Measurements from ENCODE around the gene ZNF346. TPM values are rescaled to one million over a fixed set of nuclear protein-coding genes. Genes with fewer than 3 reads are reported as not detected.

Gene ZNF346
- total RNA-seq, 1 donor from 2014 or later: 12.0 TPM

- peak within 1 kb of the TSS; percentile 89 to 95 (median 90) for H3K4me3 ChIP-seq (ENCODE audit: low read length in 3 of 3)
- H3K36me3 ChIP-seq (ENCODE audit: control insufficient read depth in 3 of 3, insufficient read depth in 3 of 3, low read length in 3 of 3): no peaks in the 10 kb centered on the region
- no peaks in the 10 kb centered on the region for H3K27me3 ChIP-seq (ENCODE audit: control insufficient read depth in 3 of 3, insufficient read depth in 3 of 3, low read length in 3 of 3)
- peak within 1 kb of the TSS; percentile 90 to 92 (median 91) for H3K9ac ChIP-seq (ENCODE audit: low read depth in 1 of 3, low read length in 3 of 3)
- no peaks in the 10 kb centered on the region for H3K9me3 ChIP-seq (ENCODE audit: control insufficient read depth in 3 of 3, low read length in 3 of 3)
- H3K27ac ChIP-seq (ENCODE audit: low read depth, low read length): peak within 1 kb of the TSS; percentile 95
- H3K4me1 ChIP-seq (ENCODE audit: control insufficient read depth in 3 of 3, insufficient read depth in 3 of 3, low read length in 3 of 3): peaks cover 13 to 26% (median 15%) of the 10 kb centered on the region in 3 donors
Measured at GRCh38 chr5:177006265-177006972, 16.1 kb upstream of the ZNF346 start, which contains the start of gene UIMC1. UIMC1 (minus strand) TSS chr5:177006779; CDS start chr5:176982615, 24,164 bp downstream.

- peaks cover 17 to 31% (median 21%) of the 10 kb centered on the region in 3 donors for H3K4me1 ChIP-seq (ENCODE audit: control insufficient read depth in 3 of 3, insufficient read depth in 3 of 3, low read length in 3 of 3)
Measured at GRCh38 chr5:177008716-177009115, 13.8 kb upstream of the ZNF346 start.

GRCh38 chr5:177010153-177010552 is 12.3 kb upstream of the ZNF346 start:
- H3K4me3 ChIP-seq (ENCODE audit: low read length in 3 of 3): no peak overlapping the region
- no peaks in the 10 kb centered on the region for H3K27me3 ChIP-seq (ENCODE audit: control insufficient read depth in 3 of 3, insufficient read depth in 3 of 3, low read length in 3 of 3)
- peaks cover 10 to 23% (median 20%) of the 10 kb centered on the region in 3 donors for H3K4me1 ChIP-seq (ENCODE audit: control insufficient read depth in 3 of 3, insufficient read depth in 3 of 3, low read length in 3 of 3)
- no peak overlapping the region for H3K27ac ChIP-seq (ENCODE audit: low read depth, low read length)
- no peaks in the 10 kb centered on the region for H3K9me3 ChIP-seq (ENCODE audit: control insufficient read depth in 3 of 3, low read length in 3 of 3)
- no peak overlapping the region for H3K9ac ChIP-seq (ENCODE audit: low read depth in 1 of 3, low read length in 3 of 3)
- H3K36me3 ChIP-seq (ENCODE audit: control insufficient read depth in 3 of 3, insufficient read depth in 3 of 3, low read length in 3 of 3): no peaks in the 10 kb centered on the region

More at GRCh38 chr5:177008716-177009115, 13.8 kb upstream of the ZNF346 start:
- no peaks in the 10 kb centered on the region for H3K36me3 ChIP-seq (ENCODE audit: control insufficient read depth in 3 of 3, insufficient read depth in 3 of 3, low read length in 3 of 3)
- no peaks in the 10 kb centered on the region for H3K27me3 ChIP-seq (ENCODE audit: control insufficient read depth in 3 of 3, insufficient read depth in 3 of 3, low read length in 3 of 3)
- no peak overlapping the region for H3K4me3 ChIP-seq (ENCODE audit: low read length in 3 of 3)
- H3K9ac ChIP-seq (ENCODE audit: low read depth in 1 of 3, low read length in 3 of 3): no peak overlapping the region
- H3K9me3 ChIP-seq (ENCODE audit: control insufficient read depth in 3 of 3, low read length in 3 of 3): no peaks in the 10 kb centered on the region
- no peak overlapping the region for H3K27ac ChIP-seq (ENCODE audit: low read depth, low read length)

- no peaks in the 10 kb centered on the region for H3K36me3 ChIP-seq (ENCODE audit: control insufficient read depth in 3 of 3, insufficient read depth in 3 of 3, low read length in 3 of 3)
- no peak overlapping the region for H3K4me3 ChIP-seq (ENCODE audit: low read length in 3 of 3)
- H3K9me3 ChIP-seq (ENCODE audit: control insufficient read depth in 3 of 3, low read length in 3 of 3): no peaks in the 10 kb centered on the region
- peaks cover 5 to 10% (median 10%) of the 10 kb centered on the region in 3 donors for H3K4me1 ChIP-seq (ENCODE audit: control insufficient read depth in 3 of 3, insufficient read depth in 3 of 3, low read length in 3 of 3)
- H3K9ac ChIP-seq (ENCODE audit: low read depth in 1 of 3, low read length in 3 of 3): no peak overlapping the region
- no peak overlapping the region for H3K27ac ChIP-seq (ENCODE audit: low read depth, low read length)
- H3K27me3 ChIP-seq (ENCODE audit: control insufficient read depth in 3 of 3, insufficient read depth in 3 of 3, low read length in 3 of 3): no peaks in the 10 kb centered on the region
Measured at GRCh38 chr5:177015156-177015555, 7.3 kb upstream of the ZNF346 start.

- Histone ChIP-seq H3K4me1 (ENCODE audit: control insufficient read depth in 3 of 3, insufficient read depth in 3 of 3, low read length in 3 of 3) (peaks cover 11 to 18% (median 15%) of the 10 kb centered on the region in 3 donors), H3K4me3 (ENCODE audit: low read length in 3 of 3) (no peak overlapping the region), H3K9me3 (ENCODE audit: control insufficient read depth in 3 of 3, low read length in 3 of 3) (no peaks in the 10 kb centered on the region), H3K27me3 (ENCODE audit: control insufficient read depth in 3 of 3, insufficient read depth in 3 of 3, low read length in 3 of 3) (no peaks in the 10 kb centered on the region), H3K27ac (ENCODE audit: low read depth, low read length) (no peak overlapping the region), H3K36me3 (ENCODE audit: control insufficient read depth in 3 of 3, insufficient read depth in 3 of 3, low read length in 3 of 3) (no peaks in the 10 kb centered on the region), H3K9ac (ENCODE audit: low read depth in 1 of 3, low read length in 3 of 3) (no peak overlapping the region)
Measured at GRCh38 chr5:177018341-177018740, 4.2 kb upstream of the ZNF346 start.

- no peak overlapping the region for H3K9ac ChIP-seq (ENCODE audit: low read depth in 1 of 3, low read length in 3 of 3)
- H3K4me1 ChIP-seq (ENCODE audit: control insufficient read depth in 3 of 3, insufficient read depth in 3 of 3, low read length in 3 of 3): peaks cover 11 to 22% (median 14%) of the 10 kb centered on the region in 3 donors
- H3K36me3 ChIP-seq (ENCODE audit: control insufficient read depth in 3 of 3, insufficient read depth in 3 of 3, low read length in 3 of 3): peaks cover 0 to 3% (median 0%) of the 10 kb centered on the region in 3 donors
- no peaks in the 10 kb centered on the region for H3K27me3 ChIP-seq (ENCODE audit: control insufficient read depth in 3 of 3, insufficient read depth in 3 of 3, low read length in 3 of 3)
- H3K27ac ChIP-seq (ENCODE audit: low read depth, low read length): no peak overlapping the region
- no peaks in the 10 kb centered on the region for H3K9me3 ChIP-seq (ENCODE audit: control insufficient read depth in 3 of 3, low read length in 3 of 3)
- H3K4me3 ChIP-seq (ENCODE audit: low read length in 3 of 3): no peak overlapping the region
Measured at GRCh38 chr5:177020033-177020432, 2.5 kb upstream of the ZNF346 start.

GRCh38 chr5:177023303-177023664 is 788 bp downstream of the ZNF346 start:
- H3K27ac ChIP-seq (ENCODE audit: low read depth, low read length): peak overlapping the region; percentile 80

GRCh38 chr5:177024559-177024958 is 2.1 kb downstream of the ZNF346 start:
- H3K4me3 ChIP-seq (ENCODE audit: low read length in 3 of 3): no peak overlapping the region
- H3K9me3 ChIP-seq (ENCODE audit: control insufficient read depth in 3 of 3, low read length in 3 of 3): no peaks in the 10 kb centered on the region
- peaks cover 0 to 5% (median 2%) of the 10 kb centered on the region in 3 donors for H3K36me3 ChIP-seq (ENCODE audit: control insufficient read depth in 3 of 3, insufficient read depth in 3 of 3, low read length in 3 of 3)
- no peaks in the 10 kb centered on the region for H3K27me3 ChIP-seq (ENCODE audit: control insufficient read depth in 3 of 3, insufficient read depth in 3 of 3, low read length in 3 of 3)
- H3K4me1 ChIP-seq (ENCODE audit: control insufficient read depth in 3 of 3, insufficient read depth in 3 of 3, low read length in 3 of 3): peaks cover 11 to 22% (median 14%) of the 10 kb centered on the region in 3 donors
- H3K9ac ChIP-seq (ENCODE audit: low read depth in 1 of 3, low read length in 3 of 3): no peak overlapping the region
- H3K27ac ChIP-seq (ENCODE audit: low read depth, low read length): no peak overlapping the region

More at GRCh38 chr5:177023303-177023664, 788 bp downstream of the ZNF346 start:
- Histone ChIP-seq H3K9me3 (ENCODE audit: control insufficient read depth in 3 of 3, low read length in 3 of 3) (no peaks in the 10 kb centered on the region), H3K4me3 (ENCODE audit: low read length in 3 of 3) (peak overlapping the region; percentile 95 to 98 (median 97)), H3K36me3 (ENCODE audit: control insufficient read depth in 3 of 3, insufficient read depth in 3 of 3, low read length in 3 of 3) (peaks cover 0 to 3% (median 0%) of the 10 kb centered on the region in 3 donors), H3K27me3 (ENCODE audit: control insufficient read depth in 3 of 3, insufficient read depth in 3 of 3, low read length in 3 of 3) (no peaks in the 10 kb centered on the region), H3K9ac (ENCODE audit: low read depth in 1 of 3, low read length in 3 of 3) (peak overlapping the region; percentile 89 to 95 (median 94)), H3K4me1 (ENCODE audit: control insufficient read depth in 3 of 3, insufficient read depth in 3 of 3, low read length in 3 of 3) (peaks cover 11 to 22% (median 14%) of the 10 kb centered on the region in 3 donors)

- Histone ChIP-seq H3K4me3 (ENCODE audit: low read length in 3 of 3) (no peak overlapping the region), H3K9me3 (ENCODE audit: control insufficient read depth in 3 of 3, low read length in 3 of 3) (no peaks in the 10 kb centered on the region), H3K36me3 (ENCODE audit: control insufficient read depth in 3 of 3, insufficient read depth in 3 of 3, low read length in 3 of 3) (peaks cover 0 to 7% (median 2%) of the 10 kb centered on the region in 3 donors), H3K9ac (ENCODE audit: low read depth in 1 of 3, low read length in 3 of 3) (no peak overlapping the region), H3K4me1 (ENCODE audit: control insufficient read depth in 3 of 3, insufficient read depth in 3 of 3, low read length in 3 of 3) (peaks cover 11 to 22% (median 14%) of the 10 kb centered on the region in 3 donors), H3K27ac (ENCODE audit: low read depth, low read length) (no peak overlapping the region), H3K27me3 (ENCODE audit: control insufficient read depth in 3 of 3, insufficient read depth in 3 of 3, low read length in 3 of 3) (no peaks in the 10 kb centered on the region)
Measured at GRCh38 chr5:177025101-177025601, 2.7 kb downstream of the ZNF346 start.

- Histone ChIP-seq H3K9me3 (ENCODE audit: control insufficient read depth in 3 of 3, low read length in 3 of 3) (no peaks in the 10 kb centered on the region), H3K4me3 (ENCODE audit: low read length in 3 of 3) (no peak overlapping the region), H3K27me3 (ENCODE audit: control insufficient read depth in 3 of 3, insufficient read depth in 3 of 3, low read length in 3 of 3) (no peaks in the 10 kb centered on the region), H3K36me3 (ENCODE audit: control insufficient read depth in 3 of 3, insufficient read depth in 3 of 3, low read length in 3 of 3) (peaks cover 0 to 7% (median 2%) of the 10 kb centered on the region in 3 donors), H3K4me1 (ENCODE audit: control insufficient read depth in 3 of 3, insufficient read depth in 3 of 3, low read length in 3 of 3) (peaks cover 7 to 19% (median 10%) of the 10 kb centered on the region in 3 donors), H3K9ac (ENCODE audit: low read depth in 1 of 3, low read length in 3 of 3) (no peak overlapping the region), H3K27ac (ENCODE audit: low read depth, low read length) (no peak overlapping the region)
Measured at GRCh38 chr5:177027665-177028064, 5.2 kb downstream of the ZNF346 start.
